Measurements from ENCODE around the gene MCOLN2.
A peak's percentile ranks its signal among the peaks of the same experiment; 100 is the strongest.

The MCOLN2 gene

DNA sequence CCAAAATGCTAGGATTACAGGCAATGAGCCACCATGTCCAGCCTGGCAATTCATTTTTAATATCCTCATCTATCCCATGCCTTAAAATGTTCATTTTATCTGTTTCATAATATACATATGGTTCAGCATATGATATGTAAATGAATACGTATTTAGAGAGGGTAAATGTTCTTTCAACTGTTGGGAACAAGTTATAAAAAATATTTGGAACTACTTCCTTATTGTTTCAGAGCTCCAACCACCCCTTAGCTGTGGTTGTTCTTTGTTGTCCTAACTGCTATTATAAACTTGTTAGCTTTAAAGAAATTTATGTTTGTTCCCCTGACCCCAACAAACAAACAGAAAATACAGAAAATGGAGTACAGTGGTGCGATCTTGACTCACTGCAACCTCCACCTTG lies 14.5 kb downstream of the MCOLN2 start:
- no peak for FAIRE-seq

DNA sequence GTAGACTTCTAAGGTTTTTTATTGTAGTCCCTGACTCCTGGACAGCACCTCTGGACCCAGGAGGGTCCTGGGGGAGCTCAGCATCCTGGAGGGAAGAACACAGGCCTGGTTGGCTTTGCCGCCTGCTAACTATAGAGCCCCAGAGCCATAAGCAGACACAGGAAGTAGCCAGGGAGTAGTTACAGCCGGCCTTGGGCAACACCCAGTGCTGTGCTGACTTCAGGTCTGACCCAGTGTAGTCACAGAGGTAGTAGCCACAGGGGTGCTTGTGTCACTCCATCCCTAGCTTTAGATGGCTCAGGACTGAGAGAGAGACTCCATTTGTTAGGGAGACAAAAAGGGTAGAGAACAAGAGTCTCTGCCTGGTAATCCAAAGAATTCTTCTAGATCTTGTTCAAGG lies 21.9 kb downstream of the MCOLN2 start:
- no peak for FAIRE-seq

DNA sequence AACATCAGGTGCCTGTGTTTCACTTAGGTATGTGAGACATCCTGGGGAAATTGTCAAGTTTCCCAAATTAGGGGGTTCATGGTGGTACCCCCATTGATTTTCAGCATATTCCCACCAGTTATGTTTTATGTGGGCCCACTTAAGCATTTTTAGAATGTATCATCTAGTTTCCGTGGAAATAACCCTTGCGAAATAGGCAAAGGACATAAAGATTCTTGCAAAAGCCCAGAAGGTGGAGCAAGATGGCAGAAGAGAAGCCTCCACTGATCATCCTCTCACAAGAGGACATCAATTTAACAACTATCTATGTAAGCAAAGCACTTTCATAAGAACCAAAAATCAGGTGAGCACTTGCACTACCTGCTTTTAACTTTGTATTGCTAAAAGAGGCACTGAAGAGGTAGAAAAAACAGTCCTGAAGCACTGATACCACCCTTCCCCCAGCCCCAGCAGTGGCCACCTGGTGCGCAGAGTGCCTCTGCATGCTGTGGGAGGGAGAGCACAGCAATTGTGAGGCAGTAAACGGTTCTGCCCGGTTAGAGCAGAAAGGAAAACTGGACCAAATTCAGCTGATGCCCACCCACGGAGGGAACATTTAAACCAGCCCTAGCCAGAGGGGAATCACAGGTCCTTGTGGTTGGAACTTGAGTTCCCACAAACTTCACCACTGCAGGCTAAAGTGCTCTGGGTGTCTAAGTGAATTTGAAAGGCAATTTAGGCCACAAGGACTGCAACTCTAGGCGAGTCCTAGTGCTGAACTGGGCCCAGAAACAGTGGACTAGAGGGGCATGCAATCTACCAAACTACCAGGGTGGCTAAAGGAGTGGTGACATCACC lies 23.2 kb downstream of the MCOLN2 start:
- FAIRE-seq, result no peak

DNA sequence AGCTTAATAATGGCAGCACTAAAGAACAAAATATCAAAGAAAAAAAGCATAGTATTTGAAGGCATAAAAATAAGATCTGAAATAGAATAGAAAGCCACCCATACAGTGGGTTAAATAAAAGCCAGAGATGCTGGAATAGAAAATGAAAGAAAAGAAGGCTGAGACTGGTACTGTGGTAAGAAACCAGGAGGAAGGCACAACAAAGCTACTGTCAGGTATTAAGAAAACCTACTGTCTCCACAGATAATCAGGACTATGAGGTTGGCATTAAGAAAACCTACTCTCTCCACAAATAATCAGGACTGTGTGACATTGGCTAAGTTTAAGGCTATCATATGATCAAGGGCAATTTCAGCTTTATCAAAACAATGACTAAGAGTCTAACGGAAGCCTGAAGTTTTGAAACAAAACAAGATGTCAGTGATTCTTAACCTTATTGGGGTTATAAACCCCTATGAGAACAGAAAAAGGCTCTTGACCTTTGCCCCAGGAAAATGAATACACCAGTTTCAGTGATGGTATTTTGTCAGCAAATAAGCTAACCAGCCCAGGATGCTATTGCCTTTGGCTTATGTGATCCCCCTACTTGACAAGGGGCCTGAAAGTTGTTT lies 24.4 kb downstream of the MCOLN2 start:
- no peak for FAIRE-seq

DNA sequence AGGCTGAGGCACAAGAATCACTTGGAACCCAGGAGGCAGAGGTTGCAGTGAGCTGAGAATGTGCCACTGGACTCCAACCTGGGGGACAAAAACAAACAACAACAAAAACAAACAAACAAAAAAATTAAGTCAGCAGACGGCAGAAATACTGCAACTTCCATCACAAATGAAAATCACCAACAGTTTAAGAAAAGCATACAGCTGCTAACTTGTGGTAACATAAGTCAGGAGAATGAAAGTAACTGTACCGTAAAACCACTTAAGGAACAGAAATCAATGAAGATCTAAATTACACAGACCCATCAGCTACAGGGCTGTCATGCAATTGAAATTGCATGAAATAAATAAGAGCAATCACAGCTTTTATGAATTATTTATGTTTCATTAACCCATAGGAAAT lies 25.0 kb downstream of the MCOLN2 start:
- no peak for FAIRE-seq

DNA sequence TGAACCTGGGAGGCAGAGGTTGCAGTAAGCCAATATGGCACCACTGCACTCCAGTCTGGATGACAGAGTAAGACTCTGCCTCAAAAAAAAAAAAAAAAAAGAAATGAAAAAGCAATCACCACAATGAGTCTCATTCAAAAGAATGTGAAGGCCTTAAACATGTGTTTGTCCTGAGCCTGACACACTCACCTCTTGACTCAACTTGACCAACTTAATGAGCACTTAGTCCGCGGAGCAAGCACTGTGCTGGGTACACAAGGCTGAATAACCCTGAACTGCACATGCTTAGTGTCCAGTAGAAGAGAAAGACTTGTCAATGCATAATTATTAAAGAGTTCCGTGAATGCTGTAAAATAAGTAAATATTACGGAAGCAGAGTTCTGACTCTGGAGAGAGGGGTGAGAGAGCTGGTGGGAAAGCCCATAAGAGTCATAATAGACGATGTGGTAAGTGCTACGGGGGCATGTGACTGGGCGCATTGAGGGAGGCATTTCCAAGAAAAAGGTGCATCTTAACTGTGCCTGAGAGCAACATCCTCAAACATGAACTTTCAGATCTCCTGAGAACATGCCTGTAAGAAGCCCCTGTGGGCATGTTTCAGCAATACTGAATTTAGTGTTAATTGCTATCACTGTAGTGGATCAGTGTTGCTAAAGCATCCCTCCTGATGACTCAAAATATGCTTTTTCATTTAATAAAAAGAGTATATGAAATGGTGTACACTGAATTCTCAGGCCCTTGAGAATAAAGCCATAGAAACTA lies 27.2 kb downstream of the MCOLN2 start:
- no peak for FAIRE-seq

DNA sequence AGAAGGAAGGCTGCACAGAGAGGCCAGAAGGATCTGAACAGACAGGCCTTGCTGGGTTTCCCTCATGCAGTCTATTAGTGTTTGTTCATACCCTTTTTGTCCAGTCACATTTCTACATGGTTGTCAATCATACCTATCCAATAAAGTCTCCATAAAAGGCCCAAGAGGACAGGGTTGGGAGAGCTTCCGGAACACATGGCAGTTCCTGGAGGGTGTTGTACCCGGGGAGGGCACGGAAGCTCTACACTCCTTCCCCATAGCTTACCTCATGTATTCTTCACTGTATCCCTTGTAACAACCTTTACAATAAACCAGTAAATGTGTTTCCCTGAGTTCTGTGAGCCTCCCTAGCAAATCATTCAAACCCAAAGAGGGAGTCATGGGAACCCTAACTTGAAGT lies 28.0 kb downstream of the MCOLN2 start:
- no peak for FAIRE-seq

DNA sequence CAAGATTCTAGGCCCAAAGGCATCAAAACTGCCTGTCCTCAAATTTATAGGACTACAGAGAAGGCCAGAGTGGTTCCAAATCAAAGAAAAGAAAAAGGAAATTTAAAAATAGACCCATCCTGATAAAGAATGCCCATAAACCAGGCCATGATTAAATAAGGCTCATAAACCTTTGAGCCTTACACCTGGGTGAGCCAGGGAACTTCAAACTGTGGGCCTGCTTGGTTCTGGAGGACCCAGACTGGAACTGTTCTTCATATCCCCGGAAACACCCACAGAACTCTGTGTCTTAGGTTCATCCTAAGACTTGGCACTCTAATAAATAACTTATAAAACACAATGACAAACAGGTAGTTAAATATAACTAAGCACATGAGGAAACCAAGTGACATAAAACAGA lies 28.8 kb downstream of the MCOLN2 start:
- no peak for FAIRE-seq

DNA sequence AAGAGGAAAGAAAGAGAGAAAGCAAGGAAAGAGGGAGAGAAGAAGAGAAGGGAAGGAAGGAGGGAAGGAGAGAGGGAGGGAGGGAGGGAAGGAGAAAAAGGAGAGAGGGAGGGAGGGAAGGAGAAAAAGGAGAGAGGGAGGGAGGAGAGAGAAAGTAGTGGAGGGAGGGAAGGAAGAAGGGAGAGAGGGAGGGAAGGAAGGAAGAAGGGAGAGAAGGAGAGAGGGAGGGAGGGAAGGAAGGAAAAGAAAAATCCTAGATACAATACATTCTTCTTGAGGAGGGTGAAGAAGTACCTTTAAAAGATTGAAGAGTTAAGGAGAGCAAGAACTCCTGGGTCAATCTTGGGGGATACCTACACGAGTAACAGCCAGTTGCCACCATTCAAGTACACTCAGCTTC lies 29.2 kb downstream of the MCOLN2 start:
- FAIRE-seq, result no peak

DNA sequence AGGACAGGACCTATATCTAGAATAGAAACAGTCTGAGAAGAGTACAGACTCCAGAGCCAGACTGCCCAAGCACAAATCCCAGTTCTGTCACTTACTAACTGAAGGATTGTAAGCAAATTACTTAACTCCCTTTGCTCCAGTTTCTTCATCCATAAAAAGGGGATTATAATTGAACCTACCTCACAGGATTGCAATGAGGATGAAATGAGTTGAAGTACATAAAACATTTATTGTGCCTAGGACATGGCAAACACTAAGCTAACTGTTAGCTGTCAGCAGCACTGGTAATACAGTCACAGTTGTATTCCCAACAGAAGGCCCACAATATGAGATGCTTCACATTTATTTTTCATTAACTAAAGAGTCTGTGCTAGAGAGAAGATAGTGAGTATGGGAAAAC lies 33.9 kb downstream of the MCOLN2 start:
- no peak for FAIRE-seq

DNA sequence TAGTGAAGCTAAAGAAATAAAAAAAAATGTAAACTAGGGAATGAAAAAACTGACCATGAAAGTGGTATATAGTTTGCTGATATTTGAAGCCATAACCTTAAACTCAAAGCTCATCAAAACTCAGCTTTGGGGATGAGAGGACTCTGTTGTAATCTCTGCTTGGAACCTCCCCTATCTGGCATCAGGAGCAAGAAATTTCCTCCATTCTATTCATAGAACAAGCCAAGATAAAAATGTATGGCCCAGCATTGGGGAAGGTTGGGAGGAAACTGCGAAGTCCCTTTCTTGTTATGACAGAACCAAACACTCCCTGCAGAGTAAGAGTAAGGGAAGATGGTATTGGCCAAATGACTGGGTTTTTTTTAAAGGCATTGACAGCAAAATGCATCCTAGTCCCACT lies 35.6 kb downstream of the MCOLN2 start:
- FAIRE-seq, result no peak

DNA sequence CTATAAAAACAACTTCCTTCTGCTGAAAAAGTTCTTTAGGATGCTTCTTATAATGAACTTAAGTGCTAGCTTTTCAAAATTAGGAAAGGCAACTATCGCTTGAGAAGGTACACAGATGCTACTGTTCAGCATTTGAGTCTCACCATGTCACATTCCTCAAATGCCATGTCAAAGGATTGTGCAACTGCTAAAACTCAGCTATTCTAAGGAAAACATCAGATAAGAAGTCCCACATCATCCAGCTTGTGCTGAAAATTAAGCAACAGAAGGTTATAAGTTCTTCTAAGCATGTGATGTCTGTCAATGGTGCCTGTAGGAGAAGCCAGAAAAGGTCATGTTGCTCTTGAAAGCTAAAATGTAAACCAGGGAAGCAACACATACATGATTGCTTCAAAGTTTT lies 36.5 kb downstream of the MCOLN2 start:
- FAIRE-seq, result no peak

DNA sequence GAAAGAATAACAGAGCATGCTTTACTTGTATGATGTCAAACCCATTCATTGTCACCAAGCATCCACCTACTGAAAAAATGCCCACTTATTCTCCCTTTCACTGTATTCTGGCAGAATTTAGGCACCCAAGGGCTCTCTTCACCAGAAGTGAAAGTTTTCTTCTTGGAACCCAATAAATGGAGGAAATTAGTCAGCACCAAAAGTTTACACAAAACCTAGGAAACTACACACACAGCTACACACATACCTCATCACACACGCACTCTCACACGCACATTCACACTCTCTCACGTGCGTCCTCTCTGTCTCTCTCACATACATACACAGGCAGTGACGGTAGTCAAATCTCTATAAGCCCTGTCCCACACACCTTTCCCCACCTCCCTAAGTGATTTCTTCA lies 37.6 kb downstream of the MCOLN2 start:
- no peak for FAIRE-seq

DNA sequence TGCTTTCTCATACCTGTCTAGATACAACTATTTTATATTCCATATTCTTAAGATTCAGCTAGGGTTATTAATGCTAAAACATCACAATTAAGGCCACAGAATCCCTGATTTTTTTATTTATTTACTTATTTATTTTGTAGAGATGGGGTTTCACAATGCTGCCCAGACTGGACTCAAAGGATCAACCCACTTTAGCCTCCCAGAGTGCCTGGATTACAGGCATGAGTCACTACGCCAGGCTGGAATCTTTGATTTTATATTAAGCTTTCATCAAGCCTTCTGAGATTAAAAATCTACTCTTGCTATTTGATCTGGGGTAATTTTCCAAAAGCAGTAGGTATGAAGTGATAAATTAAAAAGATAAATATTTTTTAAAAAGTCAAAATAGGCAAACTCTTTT lies 38.9 kb downstream of the MCOLN2 start:
- FAIRE-seq, result no peak

DNA sequence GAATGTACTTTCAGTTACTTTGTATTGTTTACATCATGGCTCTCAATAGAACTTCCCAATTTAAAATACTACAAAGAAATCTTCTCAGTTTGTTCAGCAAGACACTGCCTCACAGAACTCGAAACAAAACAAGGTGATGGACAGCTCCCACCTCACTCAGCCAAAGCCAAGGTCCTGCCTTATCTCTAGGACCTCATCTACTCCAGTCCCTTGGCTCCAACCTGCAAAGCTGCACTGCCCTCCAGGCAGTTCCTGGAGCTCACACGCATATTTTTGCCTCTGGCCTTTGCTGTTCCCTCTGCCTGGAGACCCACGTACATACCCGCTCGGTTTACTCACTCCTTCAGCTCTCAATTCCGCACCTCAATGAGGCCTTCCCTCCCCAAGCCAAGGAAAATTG lies 40.3 kb downstream of the MCOLN2 start:
- no peak for FAIRE-seq

DNA sequence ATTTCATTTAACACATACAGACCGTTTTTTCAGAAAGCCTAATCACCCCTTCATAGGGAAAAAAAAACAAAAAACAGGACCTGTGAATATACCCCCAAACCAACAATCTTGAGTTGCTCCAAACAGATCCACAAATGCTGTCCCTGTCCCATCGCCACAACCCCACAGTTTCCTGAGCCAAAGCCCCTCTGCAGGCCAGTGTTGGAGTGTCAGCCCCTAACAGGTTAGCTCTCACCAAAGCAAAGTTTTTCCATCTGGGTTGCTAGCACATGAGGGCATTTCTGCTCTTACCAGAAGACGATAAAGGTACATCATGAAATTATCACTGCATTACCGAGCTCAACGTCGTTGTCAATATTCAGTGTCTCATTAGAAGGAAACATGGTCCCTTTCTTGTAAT lies 40.8 kb downstream of the MCOLN2 start:
- no peak for FAIRE-seq

DNA sequence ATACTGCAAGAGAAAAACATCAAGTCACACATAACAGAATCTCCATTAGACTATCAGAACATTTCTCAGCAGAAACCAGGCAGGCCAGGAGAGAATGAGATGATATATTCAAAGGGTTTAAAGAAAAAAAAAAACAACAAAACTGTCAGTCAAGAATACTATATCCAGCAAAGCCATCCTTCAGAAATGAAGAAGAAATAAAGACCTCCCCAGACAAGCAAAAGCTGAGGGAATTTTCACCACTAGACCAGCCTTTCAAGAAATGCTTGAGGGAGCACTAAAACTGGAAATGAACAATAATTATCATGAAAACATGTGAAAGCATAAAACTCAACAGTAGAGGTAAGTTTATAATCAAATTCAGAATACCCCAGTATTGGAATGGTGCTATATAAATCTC lies 47.2 kb downstream of the MCOLN2 start:
- FAIRE-seq, result no peak

DNA sequence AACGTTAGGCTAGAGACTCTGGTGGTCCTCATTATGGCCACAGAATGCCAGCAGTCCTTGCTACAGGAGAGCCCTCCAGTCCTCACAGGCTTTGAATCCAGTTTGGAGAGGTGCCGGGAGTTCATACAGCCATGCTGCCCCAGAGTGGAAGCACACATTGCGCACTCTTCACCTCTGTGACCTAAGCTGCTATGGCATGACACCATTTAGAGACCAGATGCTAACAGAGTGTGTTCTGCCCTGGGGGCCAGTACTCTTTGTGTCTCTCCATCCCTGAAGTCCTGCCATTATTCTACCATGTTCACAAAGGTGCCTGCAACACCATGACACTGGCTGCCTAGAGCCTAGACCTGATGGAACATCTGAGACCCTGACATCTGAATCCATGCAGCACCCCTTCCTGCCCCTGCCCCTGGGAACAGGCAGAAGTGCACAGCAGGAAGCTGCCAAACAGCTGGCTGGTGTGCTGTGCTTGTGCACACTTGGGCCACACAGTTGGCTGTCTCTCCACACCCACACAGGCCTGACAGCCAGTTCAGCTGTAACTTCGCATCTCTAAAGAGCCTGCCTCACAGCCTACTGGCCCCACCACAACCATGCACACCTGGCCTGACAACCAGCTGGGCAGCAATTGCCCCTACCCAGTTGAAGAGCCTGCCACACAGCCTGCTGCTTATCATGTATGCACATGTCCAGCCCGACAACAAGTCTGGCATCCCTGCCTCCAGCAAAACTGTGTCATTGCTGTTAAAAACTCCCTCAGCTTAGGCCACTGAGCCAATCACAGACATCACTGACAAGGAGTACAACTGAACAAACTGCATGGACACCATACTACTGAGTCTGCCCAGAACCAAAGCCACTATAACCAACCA lies 49.1 kb downstream of the MCOLN2 start:
- no peak for FAIRE-seq

DNA sequence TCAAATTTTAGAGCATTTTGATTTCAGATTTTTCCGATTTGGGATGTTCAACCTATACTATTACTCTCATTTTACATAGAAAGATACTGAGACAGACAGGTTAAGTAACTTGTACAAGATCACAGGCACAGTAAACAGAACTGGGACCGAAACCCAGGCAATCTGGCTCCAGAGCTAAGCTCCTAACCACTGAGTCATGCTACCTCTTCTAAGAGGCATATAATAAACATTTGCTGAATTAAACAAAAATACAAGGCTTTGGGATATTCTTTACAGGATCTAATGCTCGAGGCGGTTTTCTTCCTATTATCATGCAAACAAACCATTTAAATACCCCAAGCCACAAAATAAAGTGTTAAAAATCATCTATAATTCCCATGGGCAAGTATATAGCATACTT lies 50.3 kb downstream of the MCOLN2 start:
- no peak for FAIRE-seq

DNA sequence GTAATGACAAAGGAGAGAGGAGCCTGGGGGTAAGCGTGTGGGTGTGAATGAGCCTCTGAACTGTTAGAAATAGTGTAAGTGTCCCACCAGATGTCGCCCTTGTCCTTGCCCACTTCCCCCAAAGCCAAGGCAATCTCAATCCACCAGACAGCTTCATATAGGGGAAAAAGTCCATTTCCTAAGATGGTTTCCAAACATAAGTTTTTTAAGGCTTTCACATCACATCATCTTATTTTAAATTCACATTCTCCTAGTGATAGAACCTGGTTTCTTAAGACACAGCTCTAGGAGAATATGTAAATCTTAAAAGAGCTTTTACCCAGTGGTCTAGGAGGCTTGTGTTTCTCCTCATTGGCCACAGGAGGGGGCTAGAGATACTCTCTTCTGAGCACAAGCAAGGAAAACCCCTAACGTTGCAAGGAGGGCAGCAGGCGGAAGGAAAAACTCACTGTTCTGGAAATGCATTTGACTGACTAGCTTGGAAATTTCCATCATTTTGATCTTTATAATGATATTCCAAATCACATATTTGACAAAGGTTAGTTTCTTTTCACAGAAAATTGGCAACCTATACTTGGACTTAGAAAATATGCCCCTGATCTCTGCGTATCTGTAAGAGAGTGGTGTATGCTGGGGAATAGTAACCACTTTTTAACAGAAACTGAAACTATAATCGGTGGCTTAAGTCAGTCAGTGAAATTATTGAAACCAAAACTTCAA lies 52.0 kb downstream of the MCOLN2 start:
- FAIRE-seq, result peak; percentile 95

DNA sequence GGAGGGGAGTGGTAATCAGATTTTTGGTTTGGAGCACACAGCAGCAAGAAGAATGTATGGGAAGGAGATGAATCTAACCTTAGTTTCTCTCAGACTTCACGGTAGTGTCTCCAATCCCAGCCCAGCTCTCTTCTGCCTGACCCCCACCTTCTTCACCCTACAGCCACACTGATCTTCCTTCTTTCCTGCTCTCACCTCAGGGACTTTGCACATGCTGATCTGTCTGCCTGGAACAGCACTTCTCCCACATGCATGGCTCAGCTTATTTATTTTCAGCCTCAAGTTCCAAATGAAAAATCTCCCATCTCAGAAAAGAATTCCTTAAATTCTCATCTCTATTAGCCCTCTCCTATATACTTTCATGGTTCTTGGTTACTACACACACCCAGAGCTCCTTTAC lies 55.1 kb downstream of the MCOLN2 start:
- no peak for FAIRE-seq

DNA sequence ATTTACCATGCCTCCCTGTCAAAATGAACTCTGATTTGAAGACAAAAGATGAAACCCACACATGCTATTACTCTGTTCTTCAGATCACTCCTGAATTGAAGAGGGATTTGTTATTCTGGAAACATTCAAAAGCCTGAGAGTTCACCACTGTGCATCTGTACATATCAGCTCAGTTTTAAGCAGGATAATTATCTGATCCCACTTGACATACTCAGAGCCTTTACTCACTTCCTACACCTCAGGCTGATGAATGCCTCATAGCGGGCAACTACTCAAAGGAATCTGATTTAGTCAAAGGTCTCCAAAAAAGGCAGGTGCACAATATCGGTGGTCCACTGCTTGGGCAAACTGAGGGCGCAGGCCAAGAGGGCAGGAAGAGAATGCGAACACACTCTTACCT lies 56.4 kb downstream of the MCOLN2 start:
- no peak for FAIRE-seq
